Stimulated activated CD4-positive, alpha-beta T cell treated with anti-CD3 and anti-CD28 coated beads, TNF-alpha, amount 100 ng/mL, for 48 hours (primary cell): ENCODE results near the gene SRRM2.
A peak's percentile ranks its signal among the peaks of the same experiment; 100 is the strongest.

Experiments
- DNase-seq, 3 donors: peaks; one replicate each; pipeline ENCODE4 v3.0.0-alpha.2; 2020; ENCODE audit warnings: low read depth in 3 of 3

SRRM2 gene

DNA sequence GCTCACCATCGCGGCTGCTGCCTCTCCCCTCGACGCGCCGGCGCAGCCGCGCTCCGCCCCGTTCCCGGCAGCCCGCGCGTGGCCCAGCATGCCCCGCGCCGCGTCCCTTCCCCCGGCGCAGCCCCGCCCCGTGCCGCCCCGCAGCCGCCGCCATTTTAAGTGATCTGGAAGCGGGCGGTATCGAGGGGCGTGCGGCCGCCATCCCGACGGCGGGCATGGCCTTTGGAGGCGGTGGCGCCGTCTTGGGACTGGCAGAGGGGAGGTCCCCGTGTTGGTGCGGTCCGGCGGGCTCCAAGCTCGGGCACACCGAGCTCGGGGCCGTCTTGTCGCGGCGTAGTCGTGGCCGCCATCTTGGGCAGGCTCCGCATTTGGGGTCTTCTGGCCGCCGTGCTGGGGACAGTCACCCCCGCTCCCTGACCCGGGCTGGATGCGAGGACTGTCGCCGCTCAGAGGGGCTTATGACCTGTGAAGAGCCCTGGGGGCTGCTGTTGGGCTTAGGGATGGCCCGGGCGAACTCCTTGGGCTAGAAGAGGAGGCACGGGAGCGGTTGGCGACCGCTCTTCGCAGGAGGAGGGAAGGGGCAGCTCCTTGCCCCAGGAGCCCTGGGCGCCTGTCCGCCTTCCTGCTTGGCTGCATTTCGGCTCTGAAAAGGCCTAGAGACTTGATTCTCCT is 24.9 kb downstream of the SRRM2 start, which contains the start of gene ELOB:
Gene ELOB, minus strand, starts transcription at position 50 of the 672 bp plus-strand sequence. Its CDS starts 41 bp downstream, at position 9.
- peak; percentile 77 to 87 (median 81) for DNase-seq

DNA sequence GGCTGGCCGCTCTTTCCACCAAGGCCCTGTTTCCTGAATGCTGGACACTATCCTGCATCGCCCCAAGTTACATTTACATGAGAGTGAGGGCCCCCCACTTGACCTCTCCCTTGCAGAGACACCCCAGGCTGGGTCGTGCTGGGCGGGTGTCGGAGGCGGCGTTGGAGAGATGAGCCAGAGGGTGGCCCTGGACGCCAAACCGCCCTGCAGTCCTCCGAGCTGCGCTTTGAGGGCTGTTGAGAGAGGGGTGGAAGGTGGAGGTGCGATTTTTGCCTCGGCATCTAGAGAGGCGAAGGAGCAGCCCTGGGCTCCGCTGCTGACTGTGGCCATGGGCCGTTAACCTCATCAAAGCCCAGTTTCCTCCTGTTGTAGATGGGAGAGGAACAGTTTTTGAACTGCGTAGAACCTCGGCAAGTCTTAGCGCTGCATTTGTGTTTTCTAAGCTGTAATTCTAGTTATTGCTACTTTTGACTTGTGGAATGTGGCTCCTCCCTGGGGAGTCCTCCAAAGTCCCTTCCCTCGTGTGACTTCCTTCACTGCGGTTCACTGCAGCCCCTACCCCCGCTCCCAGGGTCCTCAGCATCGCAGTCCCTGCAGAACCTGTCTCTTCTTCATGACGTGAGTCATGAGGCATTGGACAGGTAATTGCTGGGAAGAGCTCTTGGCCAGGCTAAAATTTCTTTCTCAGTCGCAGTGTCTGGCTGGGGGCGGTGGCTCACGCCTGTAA is 25.6 kb downstream of the SRRM2 start:
- DNase-seq: no peak

DNA sequence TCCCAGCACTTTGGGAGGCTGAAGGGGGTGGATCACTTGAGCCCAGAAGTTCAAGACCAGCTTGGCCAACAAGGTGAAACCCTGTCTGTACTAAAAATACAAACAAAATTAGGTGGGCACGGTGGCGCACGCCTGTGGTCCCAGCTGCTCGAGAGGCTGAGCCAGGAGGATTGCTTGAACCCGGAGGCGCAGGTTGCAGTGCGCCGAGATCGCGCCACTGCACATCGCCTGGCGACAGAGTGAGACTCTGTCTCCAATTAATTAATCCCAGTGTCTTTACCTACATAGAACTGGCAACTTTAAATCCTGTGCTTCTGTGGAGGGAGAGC is 26.2 kb downstream of the SRRM2 start:
- DNase-seq: no peak

DNA sequence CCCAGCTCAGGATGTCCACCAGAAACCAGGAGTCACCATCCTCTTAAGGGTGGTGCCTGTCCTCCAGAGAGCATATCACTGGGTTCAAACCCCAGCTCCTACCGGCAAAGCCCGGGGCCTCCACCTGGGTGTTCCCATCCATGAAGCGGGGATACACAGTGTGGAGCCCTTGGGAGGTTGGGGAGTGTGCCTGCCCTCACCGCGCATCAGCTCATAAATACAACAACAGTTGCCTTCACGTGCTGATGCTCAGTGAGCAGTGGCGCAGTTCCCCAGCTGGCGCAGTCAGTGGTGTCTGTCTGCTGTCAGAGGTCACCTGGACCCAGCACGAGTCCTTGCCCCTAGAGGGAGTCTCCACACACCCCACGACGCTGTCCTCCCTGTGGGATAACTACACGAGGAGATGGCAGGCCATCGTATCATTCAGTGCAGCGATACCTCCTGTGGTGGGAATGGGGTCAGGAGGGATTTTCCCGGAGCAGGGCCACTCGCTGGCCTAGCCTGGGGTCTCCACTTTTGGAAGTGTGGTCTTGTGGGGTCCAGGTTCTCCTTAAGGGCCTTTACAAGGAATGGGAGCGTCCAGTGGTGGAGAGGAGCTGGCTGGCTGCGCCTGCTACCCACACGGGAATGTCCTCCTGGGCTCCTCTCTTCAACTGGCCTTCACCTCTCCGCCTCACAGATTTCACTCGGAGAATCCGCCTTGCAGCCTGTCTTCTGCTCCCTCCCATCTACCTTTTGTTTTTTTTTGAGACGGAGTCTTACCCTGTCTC is 26.9 kb downstream of the SRRM2 start:
- DNase-seq: no peak

DNA sequence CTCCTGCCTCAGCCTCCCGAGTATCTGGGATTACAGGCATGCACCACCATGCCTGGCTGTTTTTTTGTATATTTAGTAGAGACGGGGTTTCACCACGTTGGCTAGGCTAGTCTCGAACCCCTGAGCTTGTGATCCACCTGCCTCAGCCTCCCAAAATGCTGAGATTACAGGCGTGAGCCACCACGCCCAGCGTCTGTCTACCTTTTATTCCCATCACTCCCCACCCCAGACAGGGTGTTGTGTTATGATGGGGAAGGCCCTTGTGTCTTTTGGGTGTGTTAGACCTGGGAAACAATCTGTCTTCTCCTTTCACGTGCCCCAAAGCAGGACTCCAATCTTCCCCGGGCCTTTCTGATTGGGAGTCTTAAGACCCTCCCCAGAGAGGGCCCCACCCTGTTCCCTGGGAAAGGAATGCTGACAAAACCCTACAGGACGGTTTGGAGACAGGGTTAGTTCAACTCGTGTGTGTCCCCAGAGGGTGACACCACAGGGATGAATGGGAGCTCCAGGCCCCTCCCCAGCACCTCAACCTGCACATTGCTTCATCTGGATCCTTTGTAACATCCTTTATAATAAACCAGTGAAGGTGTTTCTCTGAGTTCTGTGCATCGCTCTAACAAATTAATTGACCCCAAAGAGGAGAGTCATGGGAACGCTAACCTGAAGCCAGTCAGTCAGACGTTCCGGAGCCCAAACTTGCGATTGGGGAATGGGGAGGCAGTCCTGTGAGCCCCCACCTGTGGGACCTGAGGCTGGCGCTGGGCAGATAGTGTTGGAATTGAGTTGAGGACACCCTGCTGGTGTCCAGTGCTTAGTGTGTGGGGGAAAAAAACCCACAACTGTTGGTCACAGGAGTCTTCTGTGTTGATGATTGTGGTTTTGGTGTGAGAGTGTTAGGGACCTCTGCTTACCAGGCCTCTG is 27.8 kb downstream of the SRRM2 start:
- no peak for DNase-seq

DNA sequence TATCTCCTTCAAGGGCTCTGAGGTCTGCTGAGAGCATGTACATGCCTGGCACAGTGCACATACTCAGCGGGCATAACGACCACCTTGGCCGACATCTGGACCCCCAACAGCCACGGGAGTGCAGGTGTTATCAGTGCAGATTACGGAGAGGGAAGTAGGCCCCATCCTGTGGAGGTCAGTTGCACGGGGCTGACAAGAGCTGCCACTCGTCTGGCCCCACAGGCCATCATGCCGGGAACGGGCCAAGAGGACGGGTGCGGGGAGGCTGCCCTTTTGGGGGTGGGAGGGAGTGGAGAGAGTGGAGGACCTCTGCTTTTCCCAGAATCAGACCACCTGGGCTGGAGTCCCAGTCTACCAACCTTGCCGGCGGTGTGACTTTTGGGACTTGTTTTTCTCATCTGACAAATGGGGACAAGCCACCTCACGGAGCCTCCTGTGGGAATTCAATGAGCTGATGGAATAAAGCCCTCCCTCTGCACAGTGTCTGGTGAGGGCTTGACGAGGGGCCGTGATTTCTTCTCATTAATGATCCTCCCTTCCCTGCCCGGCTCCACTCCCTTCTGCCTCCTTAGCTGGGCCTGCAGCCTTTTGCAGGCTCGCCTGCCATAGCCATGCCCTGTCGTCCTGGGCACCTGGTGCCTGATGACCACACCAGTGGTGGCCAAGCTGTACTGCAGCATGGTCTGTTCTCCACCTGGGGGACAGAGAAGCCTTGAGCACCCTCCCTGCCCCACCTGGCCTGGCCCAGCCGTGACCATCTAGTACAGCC is 30.3 kb downstream of the SRRM2 start:
- no peak for DNase-seq

DNA sequence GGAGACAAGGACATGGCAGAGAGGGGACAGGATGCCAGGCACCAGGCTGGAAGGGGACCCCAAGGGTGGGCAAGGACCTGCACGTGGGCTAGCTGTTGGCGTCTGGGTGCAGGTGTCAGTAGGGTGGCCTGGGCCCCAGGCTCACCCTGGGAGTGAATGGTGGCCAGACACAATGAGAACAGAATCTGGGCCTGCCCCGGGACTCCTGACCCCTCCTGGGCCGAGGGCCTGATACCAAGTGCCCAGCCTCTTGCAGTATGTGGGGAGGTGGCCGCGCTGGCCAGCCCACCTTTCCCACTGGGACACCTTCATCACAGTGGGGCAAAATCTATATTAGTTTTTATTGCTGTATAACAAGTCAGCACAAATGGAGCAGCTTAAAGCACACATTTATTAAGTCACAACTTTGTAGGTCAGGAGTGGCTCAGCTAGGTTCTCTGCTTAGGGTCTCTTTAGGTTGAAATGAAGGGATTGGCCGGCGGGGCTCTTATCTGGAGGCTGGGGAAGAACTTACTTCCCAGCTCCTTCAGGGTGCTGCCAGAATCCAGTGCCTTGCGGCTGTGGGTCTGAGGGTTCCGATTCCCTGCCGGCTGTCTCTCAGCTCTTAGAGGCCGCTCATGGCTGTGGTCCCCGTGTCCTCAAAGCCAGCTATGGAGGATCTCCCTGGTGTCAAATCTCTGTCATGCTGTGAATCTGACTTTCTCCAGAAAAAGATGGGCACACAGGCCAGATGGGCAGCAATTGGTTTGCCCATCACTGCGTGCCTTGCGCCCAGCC is 31.3 kb downstream of the SRRM2 start:
- no peak for DNase-seq

DNA sequence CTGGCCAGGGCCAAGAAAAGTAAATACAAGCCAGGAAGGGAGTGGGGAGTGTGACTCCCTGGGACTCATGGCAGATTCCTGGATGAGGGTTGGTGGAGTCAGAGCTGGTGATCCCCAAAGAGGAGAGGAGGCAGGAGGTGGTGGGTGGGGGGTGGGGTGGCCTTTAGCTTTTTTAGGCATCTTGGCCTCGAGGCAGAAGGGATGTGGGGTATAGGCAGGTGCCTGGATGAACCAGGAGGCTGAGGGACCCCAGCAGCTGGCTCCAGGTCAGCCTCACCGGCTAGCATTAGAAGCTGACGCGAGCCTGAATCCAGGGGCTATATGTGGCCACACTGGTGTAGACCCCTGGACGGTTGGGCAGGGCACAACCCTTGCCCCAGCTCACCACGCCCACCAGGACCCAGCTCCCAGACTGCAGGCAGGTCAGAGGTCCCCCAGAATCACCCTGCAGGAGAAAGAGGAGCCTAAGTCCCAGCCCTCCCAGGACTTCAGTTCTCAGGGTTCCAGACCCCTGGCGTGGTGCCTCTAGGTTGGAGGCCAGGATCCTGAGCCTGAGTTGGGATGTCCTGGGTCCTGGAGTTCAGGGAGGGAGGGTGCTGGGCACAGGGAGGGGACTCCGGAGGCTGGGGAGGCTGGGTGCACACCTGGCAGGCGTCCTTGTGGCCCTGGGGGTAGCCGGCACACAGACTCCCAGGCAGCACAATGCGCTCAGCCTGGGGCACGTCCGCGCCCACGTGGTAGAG is 32.1 kb downstream of the SRRM2 start:
- no peak for DNase-seq

DNA sequence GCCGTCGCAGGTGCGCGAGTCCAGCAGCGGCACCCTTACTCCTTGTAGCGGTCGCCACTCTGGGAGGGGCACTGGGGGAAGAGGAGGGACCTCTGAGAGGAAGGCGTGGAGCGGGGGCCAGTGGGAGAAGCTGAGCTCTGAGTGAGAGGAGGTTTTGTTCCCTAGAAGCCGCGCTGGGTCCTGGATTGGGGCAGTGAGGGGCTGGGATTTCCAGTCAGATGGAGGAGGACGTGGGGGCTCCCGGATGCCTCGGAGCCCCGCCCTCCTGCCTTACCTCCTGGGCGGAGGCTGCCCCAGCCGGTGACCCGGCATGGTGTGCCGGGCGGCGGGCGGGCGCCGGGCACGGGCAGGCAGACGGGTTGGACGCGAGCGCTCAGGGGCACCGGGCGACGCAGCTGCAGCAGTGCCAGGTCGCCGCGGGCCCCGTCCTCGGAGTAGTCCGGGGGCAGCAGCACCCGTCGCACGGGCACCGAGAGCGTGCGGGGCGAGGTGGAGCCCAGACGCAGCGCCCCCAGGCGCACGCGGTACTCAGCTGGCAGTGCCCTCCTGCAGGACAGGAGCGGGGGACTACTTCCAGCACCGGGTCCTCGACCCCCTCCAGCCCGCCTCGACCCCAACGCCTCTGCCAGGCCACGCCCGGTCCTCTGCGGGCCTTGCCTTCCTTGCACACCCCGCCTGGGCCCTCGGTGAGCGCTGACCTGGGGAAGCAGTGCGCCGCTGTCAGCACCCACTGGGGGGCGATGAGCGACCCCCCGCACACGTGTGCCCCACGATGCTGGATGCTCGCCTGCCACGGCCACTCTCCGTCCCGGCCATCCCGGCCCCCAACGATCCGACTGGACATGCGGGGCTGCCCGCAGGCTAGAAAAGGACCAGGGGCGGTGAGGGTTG is 32.9 kb downstream of the SRRM2 start:
- DNase-seq: peak in 1 of 3 donors; percentile 26

DNA sequence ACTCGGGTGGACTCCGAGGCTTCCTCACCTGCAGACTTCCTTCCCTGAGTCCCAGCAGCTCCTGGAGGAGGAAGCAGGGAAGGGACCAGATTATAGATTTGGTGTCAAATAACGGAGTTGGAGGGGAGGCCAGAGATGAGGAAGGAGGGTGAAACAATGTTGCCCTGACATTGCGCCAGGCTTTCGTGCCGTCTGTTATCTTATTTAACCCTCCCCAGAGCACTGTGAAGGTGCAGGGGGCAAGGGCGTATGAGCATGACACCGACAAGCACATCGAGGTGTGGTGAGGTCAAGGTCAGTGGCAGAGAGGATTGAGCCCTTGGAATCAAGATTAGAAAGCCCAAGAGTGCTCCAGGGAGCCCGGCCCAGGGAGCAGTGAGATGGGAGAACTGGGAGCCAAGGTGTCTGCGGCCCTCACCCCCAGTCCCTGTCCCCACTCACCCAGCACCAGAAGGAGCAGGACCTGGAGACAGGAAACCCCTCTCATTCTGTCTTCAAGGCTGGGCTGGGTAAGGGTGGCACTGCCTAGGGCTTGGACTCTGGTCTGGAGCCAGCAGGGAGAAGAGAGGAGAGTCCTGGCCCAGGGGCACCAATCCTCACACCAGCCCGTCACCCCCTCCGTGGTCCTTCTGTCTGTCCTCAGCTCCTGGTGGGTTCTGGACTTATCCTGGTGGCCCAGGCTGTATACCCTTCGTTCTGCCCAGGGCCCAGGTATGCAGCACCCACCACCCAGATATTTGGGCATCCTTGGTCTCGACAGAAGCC is 33.8 kb downstream of the SRRM2 start:
- no peak for DNase-seq

DNA sequence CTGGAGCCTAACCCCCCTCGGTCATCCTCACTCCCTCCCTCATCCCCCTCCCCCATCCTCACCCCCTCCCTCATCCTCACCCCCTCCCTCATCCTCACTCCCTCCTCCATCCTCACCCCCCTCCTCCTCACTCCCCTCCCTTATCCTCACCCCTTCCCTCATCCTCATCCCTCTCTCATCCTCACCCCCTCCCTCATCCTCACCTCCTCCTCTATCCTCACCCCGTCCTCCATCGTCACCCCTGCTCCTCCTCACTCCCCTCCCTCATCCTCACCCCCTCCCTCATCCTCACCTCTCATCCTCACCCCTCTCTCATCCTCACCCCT is 34.4 kb downstream of the SRRM2 start:
- DNase-seq: no peak

DNA sequence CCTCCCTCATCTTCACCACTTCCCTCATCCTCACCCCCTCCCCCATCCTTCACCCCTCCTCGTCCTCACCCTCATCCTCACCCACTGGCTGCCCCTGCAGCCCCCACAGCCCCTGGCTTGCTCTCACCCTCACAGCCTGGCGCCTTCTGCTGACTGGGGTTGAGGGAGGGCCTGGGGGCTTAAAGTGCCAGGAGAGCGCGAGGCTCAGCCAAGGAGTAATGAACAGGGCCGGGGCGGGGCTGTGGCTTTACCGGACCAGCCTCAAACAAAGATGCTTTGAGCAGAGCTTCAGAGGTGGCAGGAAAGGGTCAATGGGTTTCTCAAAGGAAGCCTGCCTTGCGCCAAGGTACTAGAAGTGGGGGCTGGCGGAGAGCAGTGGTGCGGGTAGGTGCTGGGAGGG is 35.0 kb downstream of the SRRM2 start, which contains the start of gene PRSS33:
Gene PRSS33, minus strand, starts transcription at position 155 of the 400 bp plus-strand sequence. CDS start 1,013 bp downstream, outside the sequence.
- DNase-seq: no peak

DNA sequence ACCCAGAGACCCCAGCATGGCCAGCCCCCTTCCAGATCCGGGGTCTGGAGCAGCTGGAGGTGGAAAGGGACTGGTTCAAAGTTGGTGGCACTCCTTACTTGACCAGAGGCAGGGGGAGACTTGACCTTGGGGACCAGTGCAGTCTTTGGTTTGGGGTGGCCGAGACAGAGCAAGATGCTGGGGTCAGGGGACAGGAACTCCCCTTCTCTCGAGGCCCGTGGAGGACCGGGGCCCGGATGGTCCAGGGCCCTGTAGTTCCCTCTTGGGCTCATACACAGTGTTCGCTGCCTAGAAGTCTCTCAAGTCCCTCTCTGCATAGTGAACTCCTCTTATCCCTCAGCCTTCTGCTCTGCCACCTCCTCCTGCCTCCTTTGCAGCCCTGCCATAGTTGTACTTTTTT is 35.5 kb downstream of the SRRM2 start:
- DNase-seq: no peak

DNA sequence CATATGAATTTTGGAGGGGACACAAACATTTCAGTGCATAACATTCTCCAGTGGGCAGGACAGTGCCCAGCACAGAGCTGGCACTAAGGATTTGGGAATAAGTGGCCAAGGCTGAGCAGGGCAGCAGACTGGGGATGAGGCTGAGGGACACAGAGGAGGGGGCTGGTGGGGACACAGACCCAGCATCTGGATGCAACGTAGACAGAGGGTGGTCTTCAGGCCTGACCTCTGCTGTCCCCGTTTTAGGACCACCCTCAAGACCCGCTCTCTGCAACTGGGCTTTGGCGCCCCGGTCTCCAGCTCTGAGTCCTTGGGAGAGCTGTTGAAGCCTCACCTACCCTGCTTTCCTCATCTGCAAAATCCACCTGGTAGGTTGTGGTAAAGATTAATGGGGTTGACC is 38.2 kb downstream of the SRRM2 start:
- DNase-seq: no peak

DNA sequence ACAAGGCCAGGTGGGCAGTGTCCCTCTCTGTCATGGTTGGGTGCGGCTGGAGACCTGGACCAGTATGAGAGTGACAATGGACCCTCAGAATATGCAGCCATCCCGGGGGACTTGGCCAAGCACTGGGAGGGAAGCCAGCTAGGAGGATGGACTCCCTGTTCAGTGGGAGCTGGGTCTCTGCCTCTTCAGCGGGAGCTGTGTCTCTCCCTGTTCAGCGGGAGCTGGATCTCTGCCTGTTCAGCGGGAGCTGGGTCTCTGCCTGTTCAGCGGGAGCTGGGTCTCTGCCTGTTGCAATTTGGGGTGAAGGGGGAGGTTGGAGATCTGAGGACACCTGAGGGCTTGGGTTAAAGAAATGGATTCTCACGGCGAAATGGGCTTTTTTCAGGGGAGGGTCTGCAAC is 38.7 kb downstream of the SRRM2 start:
- DNase-seq: no peak

DNA sequence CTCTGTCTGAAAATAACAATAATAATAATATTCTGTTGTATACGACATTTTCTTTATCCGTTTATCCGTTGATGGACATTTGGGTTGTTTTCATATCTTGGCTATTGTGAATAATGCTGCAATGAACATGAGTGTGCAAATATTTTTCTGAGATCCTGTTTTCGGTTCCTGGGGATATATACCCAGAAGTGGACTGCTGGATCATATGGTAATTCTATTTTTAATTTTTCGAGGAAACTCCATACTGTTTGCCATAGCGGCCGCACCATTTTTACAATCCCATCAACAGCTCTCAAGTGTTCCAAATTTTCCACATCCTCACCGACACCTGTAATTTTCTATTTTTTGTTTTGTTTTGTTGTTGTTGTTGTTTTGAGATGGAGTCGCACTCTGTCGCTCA is 40.5 kb downstream of the SRRM2 start:
- no peak for DNase-seq

DNA sequence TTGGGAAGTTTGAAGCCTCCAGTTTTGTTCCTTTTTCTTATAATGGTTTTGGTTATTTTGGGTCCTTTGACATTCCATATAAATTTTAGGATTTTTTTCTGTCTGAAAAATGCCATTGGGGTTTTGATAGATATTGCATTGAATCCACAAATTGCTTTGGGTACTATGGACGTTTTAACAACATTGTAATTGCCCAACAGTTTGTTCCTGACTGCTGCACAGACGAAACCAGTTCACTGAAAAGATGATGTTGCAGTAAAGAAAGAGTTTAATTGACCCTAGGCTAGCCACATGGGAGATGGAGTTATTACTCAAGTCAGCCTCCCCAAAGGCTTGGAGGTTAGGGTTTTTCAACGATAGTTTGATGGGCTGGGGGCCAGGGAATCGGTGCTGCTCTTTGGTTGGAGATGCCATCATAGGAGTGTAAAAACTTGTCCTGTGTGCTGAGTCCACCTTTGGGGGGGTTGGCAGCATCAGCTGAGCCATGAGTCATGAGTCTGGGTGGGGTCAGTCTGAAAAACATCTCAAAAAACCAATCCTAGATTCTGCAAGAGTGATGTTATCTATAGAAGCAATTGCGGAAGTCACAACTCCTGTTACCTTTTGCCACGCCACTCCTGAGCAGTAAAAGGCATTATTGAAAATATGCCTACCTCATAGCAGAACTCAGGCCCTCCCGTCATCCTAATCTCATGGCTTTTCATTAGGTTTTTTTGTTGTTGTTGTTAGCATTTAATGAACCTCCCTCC is 43.1 kb downstream of the SRRM2 start:
- DNase-seq: no peak
